OCI-LY7 (cell line): ENCODE measurements around the gene CCDC201.
"Not testable (repeated sequence)": the region's sequence is repeated elsewhere in the genome, so short reads cannot be mapped to it uniquely, and the experiment has no call there.

Source experiments
- EZH2phosphoT487 ChIP-seq: fragments of 200-600 bp; sonication (generic); IDR thresholded peaks from 2 replicates; pipeline ENCODE4 v1.6.1; 2018; ENCODE audit warnings: low read depth, borderline replicate concordance, mild to moderate bottlenecking, mixed run types, antibody characterized with exemption, low read length, moderate library complexity, mixed read lengths
- TF ChIP-seq, protein P1 (sequence below): fragments of 200-600 bp; sonication (generic); conservative IDR thresholded peaks from 2 replicates; pipeline ENCODE4 v1.5.1; 2014; ENCODE audit warnings: mild to moderate bottlenecking, antibody characterized with exemption, low read length, moderate library complexity, mixed read lengths

DNA sequence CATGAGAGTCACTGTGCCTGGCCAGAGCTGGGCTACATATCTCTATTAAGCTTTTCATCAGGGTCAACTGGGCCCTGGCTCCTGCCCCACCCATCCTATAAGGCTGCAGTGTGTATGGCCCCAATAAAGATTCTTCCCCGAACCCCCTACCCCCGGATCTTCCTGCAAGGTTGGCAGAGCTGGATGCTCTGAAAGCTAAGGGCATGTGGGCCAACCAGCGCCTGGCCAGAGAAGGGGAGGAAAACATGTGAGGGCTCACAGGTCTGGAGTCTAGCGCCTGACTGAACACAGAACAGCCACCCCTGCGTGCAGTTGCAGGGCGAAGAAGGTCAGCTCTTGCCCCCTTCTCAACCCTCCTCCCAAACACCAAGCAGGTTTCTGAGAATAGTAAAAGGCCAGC is 24.1 kb downstream of the CCDC201 start:
- TF ChIP-seq, protein P1, sequence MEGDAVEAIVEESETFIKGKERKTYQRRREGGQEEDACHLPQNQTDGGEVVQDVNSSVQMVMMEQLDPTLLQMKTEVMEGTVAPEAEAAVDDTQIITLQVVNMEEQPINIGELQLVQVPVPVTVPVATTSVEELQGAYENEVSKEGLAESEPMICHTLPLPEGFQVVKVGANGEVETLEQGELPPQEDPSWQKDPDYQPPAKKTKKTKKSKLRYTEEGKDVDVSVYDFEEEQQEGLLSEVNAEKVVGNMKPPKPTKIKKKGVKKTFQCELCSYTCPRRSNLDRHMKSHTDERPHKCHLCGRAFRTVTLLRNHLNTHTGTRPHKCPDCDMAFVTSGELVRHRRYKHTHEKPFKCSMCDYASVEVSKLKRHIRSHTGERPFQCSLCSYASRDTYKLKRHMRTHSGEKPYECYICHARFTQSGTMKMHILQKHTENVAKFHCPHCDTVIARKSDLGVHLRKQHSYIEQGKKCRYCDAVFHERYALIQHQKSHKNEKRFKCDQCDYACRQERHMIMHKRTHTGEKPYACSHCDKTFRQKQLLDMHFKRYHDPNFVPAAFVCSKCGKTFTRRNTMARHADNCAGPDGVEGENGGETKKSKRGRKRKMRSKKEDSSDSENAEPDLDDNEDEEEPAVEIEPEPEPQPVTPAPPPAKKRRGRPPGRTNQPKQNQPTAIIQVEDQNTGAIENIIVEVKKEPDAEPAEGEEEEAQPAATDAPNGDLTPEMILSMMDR: not testable (repeated sequence)
- not testable (repeated sequence) for TF ChIP-seq EZH2phosphoT487
